ENCODE measurements around the gene IRAK2. TPM values are rescaled to one million over a fixed set of nuclear protein-coding genes. Genes with fewer than 3 reads are reported as not detected.

Gene IRAK2
- total RNA-seq, 1 experiment from 2014 or later = 0.61 TPM

DNA sequence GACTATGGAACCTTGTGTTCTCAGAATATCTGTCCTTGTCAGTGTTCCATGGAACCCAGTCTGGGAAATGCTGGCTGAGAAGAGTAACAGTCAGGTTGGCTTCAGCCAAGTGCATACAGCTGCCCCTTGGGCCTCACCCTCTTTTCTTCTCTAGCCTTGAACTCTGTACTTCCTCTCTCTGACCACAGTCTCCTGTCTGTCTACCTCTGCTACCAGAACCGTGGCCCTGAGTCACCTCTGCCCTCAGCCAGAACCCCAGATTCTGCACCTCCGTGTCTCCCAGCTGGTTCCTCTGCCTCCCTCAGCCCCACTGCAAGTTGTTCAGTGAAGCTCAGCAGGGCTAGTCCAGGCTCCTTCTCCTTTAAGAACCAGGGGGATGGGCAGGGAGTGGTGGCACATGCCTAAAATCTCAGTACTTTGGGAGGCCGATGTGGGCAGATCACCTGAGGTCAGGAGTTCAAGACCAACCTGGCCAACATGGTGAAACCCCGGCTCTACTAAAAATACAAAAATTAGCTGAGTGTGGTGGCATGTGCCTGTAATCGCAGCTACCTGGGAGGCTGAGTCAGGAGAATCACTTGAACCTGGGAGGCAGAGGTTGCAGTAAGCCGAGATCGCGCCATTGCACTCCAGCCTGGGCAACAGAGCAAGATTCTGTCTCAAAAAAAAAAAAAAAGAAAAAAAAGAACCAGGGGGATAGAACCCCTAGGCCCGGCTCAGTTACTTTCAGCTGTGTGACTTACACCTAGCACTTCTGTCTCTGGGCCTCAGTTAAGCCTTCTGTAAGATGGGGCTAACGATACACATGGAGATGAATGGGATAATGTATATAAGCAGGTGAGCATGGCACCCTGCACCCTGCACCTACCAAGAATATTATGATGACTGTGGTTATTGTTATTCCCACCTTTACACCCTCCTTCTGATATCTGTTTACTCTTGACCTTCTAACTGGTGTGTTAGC, 59.2 kb downstream of the IRAK2 start:
- H2BK20ac ChIP-seq (ENCODE audit: low read depth, low read length, poor library complexity, severe bottlenecking) = no peak overlapping the region
- no peak overlapping the region for H2BK5ac ChIP-seq (ENCODE audit: insufficient read length, low read length)
- H3K4me2 ChIP-seq (ENCODE audit: insufficient read depth, insufficient read length, low read length) = no peak overlapping the region
- H2BK12ac ChIP-seq (ENCODE audit: insufficient read length, low read depth, low read length) = no peak overlapping the region
- H4K91ac ChIP-seq (ENCODE audit: insufficient read length, low read depth, low read length) = no peak overlapping the region
- H3K4me1 ChIP-seq (ENCODE audit: insufficient read depth, low read length) = peaks cover 4% of the 10 kb centered on the region; the same call in 1 of the 2 replicates
- H3K36me3 Mint-ChIP-seq (ENCODE audit: insufficient read depth in 1 of 3, low read depth in 3 of 3) = peaks cover 0 to 5% (median 2%) of the 10 kb centered on the region in 3 experiments; a peak in 2 of 7 replicates
- H2AK5ac ChIP-seq (ENCODE audit: insufficient read length, low read length) = no peak overlapping the region
- no peaks in the 10 kb centered on the region; a peak in 1 of 5 replicates for H3K9me3 Mint-ChIP-seq
- no peak overlapping the region for H2BK120ac ChIP-seq (ENCODE audit: low read depth, low read length, poor library complexity, severe bottlenecking)
- H3K9me3 ChIP-seq (ENCODE audit: control insufficient read depth, low read depth, low read length) = no peaks in the 10 kb centered on the region
- no peak overlapping the region for H4K8ac ChIP-seq (replicated peaks; ENCODE audit: insufficient read length, low read depth, low read length)
- no peak overlapping the region for H3K18ac ChIP-seq (ENCODE audit: insufficient read length, low read depth, low read length)
- no peak for DNase-seq
- no peak overlapping the region for H3K14ac ChIP-seq (ENCODE audit: insufficient read depth, low read length)
- H3K79me1 ChIP-seq (ENCODE audit: insufficient read depth, low read depth, low read length, poor library complexity, severe bottlenecking) = no peaks in the 10 kb centered on the region
- no CpG with 5 or more reads among the region's 10 CpGs for WGBS (ENCODE audit: extremely low coverage, insufficient read length, low lambda C conversion rate)
- peaks cover 24 to 33% of the 10 kb centered on the region in 2 experiments for H3K4me1 Mint-ChIP-seq
- H3K9ac ChIP-seq (ENCODE audit: extremely low read depth, insufficient read length, low read length) = no peak overlapping the region
- H3K23ac ChIP-seq (ENCODE audit: insufficient read length, low read depth, low read length) = no peak overlapping the region
- no peaks in the 10 kb centered on the region for H4K20me1 ChIP-seq (ENCODE audit: control insufficient read depth, insufficient read depth, insufficient read length)
- H3K27ac ChIP-seq (ENCODE audit: insufficient read length, low read depth, low read length) = no peak overlapping the region
- no peaks in the 10 kb centered on the region for H3K27me3 ChIP-seq (ENCODE audit: insufficient read depth, low read length)
- H2BK15ac ChIP-seq (ENCODE audit: low read depth, low read length) = no peak overlapping the region
- H3K27me3 Mint-ChIP-seq (ENCODE audit: low read depth) = no peaks in the 10 kb centered on the region
- no peak overlapping the region for H3T11ph ChIP-seq (ENCODE audit: low read length)
- H3K4me3 Mint-ChIP-seq = no peak overlapping the region
- H3K4ac ChIP-seq (ENCODE audit: low read depth, low read length) = no peak overlapping the region
- peak overlapping the region in 2 of 3 experiments; percentile 59 to 61; a peak in 1 of 7 replicates for H3K27ac Mint-ChIP-seq
- H2AFZ ChIP-seq (ENCODE audit: low read length) = no peak overlapping the region
- H3K79me2 ChIP-seq (ENCODE audit: insufficient read depth, low read length) = no peaks in the 10 kb centered on the region
- no peak overlapping the region for H3K56ac ChIP-seq (ENCODE audit: insufficient read length, low read depth, low read length)
- H3K23me2 ChIP-seq (ENCODE audit: insufficient read length, low read depth, low read length, poor library complexity, severe bottlenecking) = no peaks in the 10 kb centered on the region
- H4K5ac ChIP-seq (ENCODE audit: insufficient read length, low read depth, low read length) = no peak overlapping the region
- no peak for TF ChIP-seq CTCF (conservative IDR thresholded peaks at IDR 0.05)

Measured in H9 (cell line).